Measurements from ENCODE around the gene NPLOC4. TPM values are rescaled to one million over a fixed set of nuclear protein-coding genes. Genes with fewer than 3 reads are reported as not detected.

The NPLOC4 gene
- total and polyA plus RNA-seq, 9 of the 15 experiments (the other 6 are each of a cell fraction or from before 2014, with no cell fraction given): 1.5 to 116 (median 64.5) TPM

- peaks cover 9% of the 10 kb centered on the region; the same call in 2 of the 3 replicates for H3K79me2 ChIP-seq (ENCODE audit: control insufficient read depth, insufficient read depth, low read length)
- H3K4me3 ChIP-seq: no peak overlapping the region
- H4K20me1 ChIP-seq (replicated peaks; ENCODE audit: control insufficient read depth, insufficient read depth, low read length): peaks cover 7% of the 10 kb centered on the region
- FAIRE-seq (no peak), DNase-seq (ENCODE audit: extremely low read depth in 1 of 4, low spot score in 3 of 4) (no peak), ATAC-seq (no peak)
- H3K27me3 ChIP-seq (ENCODE audit: control insufficient read depth in 2 of 2, insufficient read depth in 2 of 2, low read length in 2 of 2): no peaks in the 10 kb centered on the region
- peaks cover 97% of the 10 kb centered on the region for H3K36me3 ChIP-seq (ENCODE audit: control insufficient read depth, insufficient read depth, low read length)
- no peak overlapping the region for H3K27ac ChIP-seq (ENCODE audit: extremely low read depth, low read depth, low read length)
- POLR2A ChIA-PET: interaction anchor here (0.8 to 1.9 kb wide), 6 partner anchors 9 to 54 kb away, joined by 3 to 7 read pairs (median 4); no protein-coding TSS in a partner anchor
- intact Hi-C loops (cut with micrococcal nuclease): no loop called here
- CTCF ChIA-PET (ENCODE audit: low intra/inter-chr PET ratio): no interaction called here
- H3K9ac ChIP-seq (ENCODE audit: insufficient read depth in 1 of 2, low read depth in 2 of 2, low read length in 2 of 2): no peak overlapping the region
- 91% methylated on average over 8 of the region's 8 CpGs for WGBS (ENCODE audit: insufficient coverage, low coverage, missing lambda C conversion rate)
- no TSS peak for BruUV-seq (replicated peaks)
- in situ Hi-C loops (cut with MboI): no loop called here
- TF ChIP-seq CCNT2 (IDR thresholded peaks at IDR 0.05; ENCODE audit: borderline replicate concordance, extremely low read depth, insufficient read length, low read depth, low read length) (no peak), NR2C1 (IDR thresholded peaks at IDR 0.05) (no peak), NR2C1 (tag; IDR thresholded peaks at IDR 0.05) (no peak), NCOA6 (IDR thresholded peaks at IDR 0.05) (no peak), TSC22D4 (tag; IDR thresholded peaks at IDR 0.05) (no peak), ZNF324 (CRISPR knock-in tag; IDR thresholded peaks at IDR 0.05) (no peak), CBX2 (IDR thresholded peaks at IDR 0.05; ENCODE audit: insufficient read depth, low read length, poor library complexity, severe bottlenecking) (no peak), PBX2 (CRISPR knock-in tag; IDR thresholded peaks at IDR 0.05; ENCODE audit: low read depth) (no peak), PBX2 (tag; conservative IDR thresholded peaks at IDR 0.05; ENCODE audit: low read depth) (no peak), CAMTA2 (CRISPR knock-in tag; conservative IDR thresholded peaks at IDR 0.05) (no peak)
- no peak overlapping the region for H2AFZ ChIP-seq (ENCODE audit: low read depth, low read length)
- peaks cover 10 to 21% of the 10 kb centered on the region in 2 experiments; a peak in 4 of 5 replicates for H3K4me1 ChIP-seq (replicated peaks in 1 of 2; ENCODE audit: control insufficient read depth in 2 of 2, insufficient read depth in 2 of 2, low read length in 2 of 2)
- H3K9me1 ChIP-seq (ENCODE audit: control insufficient read depth, insufficient read depth, low read length): no peaks in the 10 kb centered on the region
- H3K9me3 ChIP-seq (replicated peaks; ENCODE audit: control insufficient read depth, insufficient read depth, low read depth, low read length): no peaks in the 10 kb centered on the region
- no peak overlapping the region for H3K4me2 ChIP-seq (ENCODE audit: insufficient read depth, low read length)
Observed at GRCh38 chr17:81581758-81582157, 55.2 kb downstream of the NPLOC4 start.

All from K562 (cell line).